Measurements from ENCODE around the gene PLEKHA7.

DNA sequence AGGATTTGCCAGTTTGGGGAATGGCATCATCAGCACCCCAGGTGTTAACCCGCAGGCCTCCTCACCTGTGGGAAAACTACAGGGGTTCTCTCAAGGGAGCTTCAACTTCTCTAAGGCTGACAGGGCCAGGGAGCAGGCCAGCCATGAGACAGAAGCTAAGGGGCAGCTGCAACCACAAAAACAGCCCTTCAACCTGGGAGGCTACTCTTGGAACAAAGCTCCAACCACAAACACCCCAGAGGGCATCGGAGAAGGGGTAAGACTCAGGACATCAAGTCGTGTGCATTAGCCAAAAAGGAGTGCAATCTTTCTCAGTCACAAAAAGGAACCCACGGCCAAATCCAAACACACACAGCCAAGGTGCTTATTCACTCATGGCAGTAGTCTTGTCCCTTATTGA, 103.0 kb downstream of the PLEKHA7 start:
- TF ChIP-seq, protein P1, sequence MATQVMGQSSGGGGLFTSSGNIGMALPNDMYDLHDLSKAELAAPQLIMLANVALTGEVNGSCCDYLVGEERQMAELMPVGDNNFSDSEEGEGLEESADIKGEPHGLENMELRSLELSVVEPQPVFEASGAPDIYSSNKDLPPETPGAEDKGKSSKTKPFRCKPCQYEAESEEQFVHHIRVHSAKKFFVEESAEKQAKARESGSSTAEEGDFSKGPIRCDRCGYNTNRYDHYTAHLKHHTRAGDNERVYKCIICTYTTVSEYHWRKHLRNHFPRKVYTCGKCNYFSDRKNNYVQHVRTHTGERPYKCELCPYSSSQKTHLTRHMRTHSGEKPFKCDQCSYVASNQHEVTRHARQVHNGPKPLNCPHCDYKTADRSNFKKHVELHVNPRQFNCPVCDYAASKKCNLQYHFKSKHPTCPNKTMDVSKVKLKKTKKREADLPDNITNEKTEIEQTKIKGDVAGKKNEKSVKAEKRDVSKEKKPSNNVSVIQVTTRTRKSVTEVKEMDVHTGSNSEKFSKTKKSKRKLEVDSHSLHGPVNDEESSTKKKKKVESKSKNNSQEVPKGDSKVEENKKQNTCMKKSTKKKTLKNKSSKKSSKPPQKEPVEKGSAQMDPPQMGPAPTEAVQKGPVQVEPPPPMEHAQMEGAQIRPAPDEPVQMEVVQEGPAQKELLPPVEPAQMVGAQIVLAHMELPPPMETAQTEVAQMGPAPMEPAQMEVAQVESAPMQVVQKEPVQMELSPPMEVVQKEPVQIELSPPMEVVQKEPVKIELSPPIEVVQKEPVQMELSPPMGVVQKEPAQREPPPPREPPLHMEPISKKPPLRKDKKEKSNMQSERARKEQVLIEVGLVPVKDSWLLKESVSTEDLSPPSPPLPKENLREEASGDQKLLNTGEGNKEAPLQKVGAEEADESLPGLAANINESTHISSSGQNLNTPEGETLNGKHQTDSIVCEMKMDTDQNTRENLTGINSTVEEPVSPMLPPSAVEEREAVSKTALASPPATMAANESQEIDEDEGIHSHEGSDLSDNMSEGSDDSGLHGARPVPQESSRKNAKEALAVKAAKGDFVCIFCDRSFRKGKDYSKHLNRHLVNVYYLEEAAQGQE (IDR thresholded peaks at IDR 0.05; ENCODE audit: borderline replicate concordance in 1 of 2, low read depth in 1 of 2, low read length in 2 of 2) = no peak
- TF ChIP-seq, protein P2, sequence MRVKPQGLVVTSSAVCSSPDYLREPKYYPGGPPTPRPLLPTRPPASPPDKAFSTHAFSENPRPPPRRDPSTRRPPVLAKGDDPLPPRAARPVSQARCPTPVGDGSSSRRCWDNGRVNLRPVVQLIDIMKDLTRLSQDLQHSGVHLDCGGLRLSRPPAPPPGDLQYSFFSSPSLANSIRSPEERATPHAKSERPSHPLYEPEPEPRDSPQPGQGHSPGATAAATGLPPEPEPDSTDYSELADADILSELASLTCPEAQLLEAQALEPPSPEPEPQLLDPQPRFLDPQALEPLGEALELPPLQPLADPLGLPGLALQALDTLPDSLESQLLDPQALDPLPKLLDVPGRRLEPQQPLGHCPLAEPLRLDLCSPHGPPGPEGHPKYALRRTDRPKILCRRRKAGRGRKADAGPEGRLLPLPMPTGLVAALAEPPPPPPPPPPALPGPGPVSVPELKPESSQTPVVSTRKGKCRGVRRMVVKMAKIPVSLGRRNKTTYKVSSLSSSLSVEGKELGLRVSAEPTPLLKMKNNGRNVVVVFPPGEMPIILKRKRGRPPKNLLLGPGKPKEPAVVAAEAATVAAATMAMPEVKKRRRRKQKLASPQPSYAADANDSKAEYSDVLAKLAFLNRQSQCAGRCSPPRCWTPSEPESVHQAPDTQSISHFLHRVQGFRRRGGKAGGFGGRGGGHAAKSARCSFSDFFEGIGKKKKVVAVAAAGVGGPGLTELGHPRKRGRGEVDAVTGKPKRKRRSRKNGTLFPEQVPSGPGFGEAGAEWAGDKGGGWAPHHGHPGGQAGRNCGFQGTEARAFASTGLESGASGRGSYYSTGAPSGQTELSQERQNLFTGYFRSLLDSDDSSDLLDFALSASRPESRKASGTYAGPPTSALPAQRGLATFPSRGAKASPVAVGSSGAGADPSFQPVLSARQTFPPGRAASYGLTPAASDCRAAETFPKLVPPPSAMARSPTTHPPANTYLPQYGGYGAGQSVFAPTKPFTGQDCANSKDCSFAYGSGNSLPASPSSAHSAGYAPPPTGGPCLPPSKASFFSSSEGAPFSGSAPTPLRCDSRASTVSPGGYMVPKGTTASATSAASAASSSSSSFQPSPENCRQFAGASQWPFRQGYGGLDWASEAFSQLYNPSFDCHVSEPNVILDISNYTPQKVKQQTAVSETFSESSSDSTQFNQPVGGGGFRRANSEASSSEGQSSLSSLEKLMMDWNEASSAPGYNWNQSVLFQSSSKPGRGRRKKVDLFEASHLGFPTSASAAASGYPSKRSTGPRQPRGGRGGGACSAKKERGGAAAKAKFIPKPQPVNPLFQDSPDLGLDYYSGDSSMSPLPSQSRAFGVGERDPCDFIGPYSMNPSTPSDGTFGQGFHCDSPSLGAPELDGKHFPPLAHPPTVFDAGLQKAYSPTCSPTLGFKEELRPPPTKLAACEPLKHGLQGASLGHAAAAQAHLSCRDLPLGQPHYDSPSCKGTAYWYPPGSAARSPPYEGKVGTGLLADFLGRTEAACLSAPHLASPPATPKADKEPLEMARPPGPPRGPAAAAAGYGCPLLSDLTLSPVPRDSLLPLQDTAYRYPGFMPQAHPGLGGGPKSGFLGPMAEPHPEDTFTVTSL (CRISPR knock-in tag; IDR thresholded peaks at IDR 0.05; ENCODE audit: borderline replicate concordance) = no peak
- TF ChIP-seq ZMAT3 (CRISPR knock-in tag; conservative IDR thresholded peaks at IDR 0.05) = no peak
- no peak for TF ChIP-seq ZSCAN21 (CRISPR knock-in tag; IDR thresholded peaks at IDR 0.05; ENCODE audit: borderline replicate concordance)
- no peak for TF ChIP-seq ZNF572 (CRISPR knock-in tag; IDR thresholded peaks at IDR 0.05)
- no peak for TF ChIP-seq ZNF160 (CRISPR knock-in tag; IDR thresholded peaks at IDR 0.05)
- TF ChIP-seq, protein P3, sequence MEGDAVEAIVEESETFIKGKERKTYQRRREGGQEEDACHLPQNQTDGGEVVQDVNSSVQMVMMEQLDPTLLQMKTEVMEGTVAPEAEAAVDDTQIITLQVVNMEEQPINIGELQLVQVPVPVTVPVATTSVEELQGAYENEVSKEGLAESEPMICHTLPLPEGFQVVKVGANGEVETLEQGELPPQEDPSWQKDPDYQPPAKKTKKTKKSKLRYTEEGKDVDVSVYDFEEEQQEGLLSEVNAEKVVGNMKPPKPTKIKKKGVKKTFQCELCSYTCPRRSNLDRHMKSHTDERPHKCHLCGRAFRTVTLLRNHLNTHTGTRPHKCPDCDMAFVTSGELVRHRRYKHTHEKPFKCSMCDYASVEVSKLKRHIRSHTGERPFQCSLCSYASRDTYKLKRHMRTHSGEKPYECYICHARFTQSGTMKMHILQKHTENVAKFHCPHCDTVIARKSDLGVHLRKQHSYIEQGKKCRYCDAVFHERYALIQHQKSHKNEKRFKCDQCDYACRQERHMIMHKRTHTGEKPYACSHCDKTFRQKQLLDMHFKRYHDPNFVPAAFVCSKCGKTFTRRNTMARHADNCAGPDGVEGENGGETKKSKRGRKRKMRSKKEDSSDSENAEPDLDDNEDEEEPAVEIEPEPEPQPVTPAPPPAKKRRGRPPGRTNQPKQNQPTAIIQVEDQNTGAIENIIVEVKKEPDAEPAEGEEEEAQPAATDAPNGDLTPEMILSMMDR (CRISPR knock-in tag; IDR thresholded peaks at IDR 0.05) = no peak
- TF ChIP-seq POLR2A (IDR thresholded peaks at IDR 0.05; ENCODE audit: insufficient read depth in 1 of 2, low read depth in 2 of 2, low read length in 2 of 2) = no peak
- TF ChIP-seq BRCA1 (CRISPR knock-in tag; IDR thresholded peaks at IDR 0.05) = no peak
- TF ChIP-seq KDM2A (CRISPR knock-in tag; IDR thresholded peaks at IDR 0.05; ENCODE audit: borderline replicate concordance, low read depth) = no peak
- TF ChIP-seq CBX2 (IDR thresholded peaks at IDR 0.05; ENCODE audit: low read depth, low read length) = no peak
- no peak for TF ChIP-seq CBX2 (CRISPR knock-in tag; IDR thresholded peaks at IDR 0.05; ENCODE audit: low read depth)
- no peak for TF ChIP-seq U2AF2 (IDR thresholded peaks at IDR 0.05; ENCODE audit: low read depth, low read length)
- no peak for TF ChIP-seq ZNF670 (CRISPR knock-in tag; IDR thresholded peaks at IDR 0.05; ENCODE audit: borderline replicate concordance)
